ENCODE results near the gene GRIK4.

Gene GRIK4

DNA sequence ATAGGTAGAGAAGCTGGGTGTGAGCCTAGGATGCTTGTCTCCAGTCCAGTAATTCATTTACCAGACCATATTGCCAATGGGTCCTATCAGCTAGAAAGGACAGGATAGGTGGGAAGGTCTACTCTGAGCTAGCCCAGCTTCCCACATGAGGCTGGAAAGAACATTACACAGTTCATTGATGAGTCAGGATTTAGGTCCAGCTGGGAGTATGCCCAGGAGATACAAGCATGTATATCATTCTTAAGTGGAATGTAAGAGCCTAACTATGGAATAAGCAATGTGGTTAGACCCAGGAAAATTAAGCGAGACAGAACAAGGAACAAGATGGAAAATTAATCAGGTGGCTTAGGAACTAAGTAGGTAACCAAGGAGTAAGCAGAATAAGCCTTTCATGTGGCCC, 453.3 kb downstream of the GRIK4 start:
- Histone ChIP-seq H3K27ac (replicated peaks) (no peak overlapping the region), H3K27me3 (ENCODE audit: insufficient read depth, poor library complexity, severe bottlenecking) (no peaks in the 10 kb centered on the region), H3K4me3 (replicated peaks; ENCODE audit: insufficient read depth, low read length) (no peak overlapping the region)
- no peak for DNase-seq (ENCODE audit: low read depth in 1 of 2, low spot score in 1 of 2)
- TF ChIP-seq POLR2AphosphoS5 (IDR thresholded peaks at IDR 0.05; ENCODE audit: low read depth) (no peak), GABPA (IDR thresholded peaks at IDR 0.05; ENCODE audit: low read depth) (no peak), SPI1 (IDR thresholded peaks at IDR 0.05; ENCODE audit: borderline replicate concordance, low read depth) (no peak)
- TF ChIP-seq, protein P1, sequence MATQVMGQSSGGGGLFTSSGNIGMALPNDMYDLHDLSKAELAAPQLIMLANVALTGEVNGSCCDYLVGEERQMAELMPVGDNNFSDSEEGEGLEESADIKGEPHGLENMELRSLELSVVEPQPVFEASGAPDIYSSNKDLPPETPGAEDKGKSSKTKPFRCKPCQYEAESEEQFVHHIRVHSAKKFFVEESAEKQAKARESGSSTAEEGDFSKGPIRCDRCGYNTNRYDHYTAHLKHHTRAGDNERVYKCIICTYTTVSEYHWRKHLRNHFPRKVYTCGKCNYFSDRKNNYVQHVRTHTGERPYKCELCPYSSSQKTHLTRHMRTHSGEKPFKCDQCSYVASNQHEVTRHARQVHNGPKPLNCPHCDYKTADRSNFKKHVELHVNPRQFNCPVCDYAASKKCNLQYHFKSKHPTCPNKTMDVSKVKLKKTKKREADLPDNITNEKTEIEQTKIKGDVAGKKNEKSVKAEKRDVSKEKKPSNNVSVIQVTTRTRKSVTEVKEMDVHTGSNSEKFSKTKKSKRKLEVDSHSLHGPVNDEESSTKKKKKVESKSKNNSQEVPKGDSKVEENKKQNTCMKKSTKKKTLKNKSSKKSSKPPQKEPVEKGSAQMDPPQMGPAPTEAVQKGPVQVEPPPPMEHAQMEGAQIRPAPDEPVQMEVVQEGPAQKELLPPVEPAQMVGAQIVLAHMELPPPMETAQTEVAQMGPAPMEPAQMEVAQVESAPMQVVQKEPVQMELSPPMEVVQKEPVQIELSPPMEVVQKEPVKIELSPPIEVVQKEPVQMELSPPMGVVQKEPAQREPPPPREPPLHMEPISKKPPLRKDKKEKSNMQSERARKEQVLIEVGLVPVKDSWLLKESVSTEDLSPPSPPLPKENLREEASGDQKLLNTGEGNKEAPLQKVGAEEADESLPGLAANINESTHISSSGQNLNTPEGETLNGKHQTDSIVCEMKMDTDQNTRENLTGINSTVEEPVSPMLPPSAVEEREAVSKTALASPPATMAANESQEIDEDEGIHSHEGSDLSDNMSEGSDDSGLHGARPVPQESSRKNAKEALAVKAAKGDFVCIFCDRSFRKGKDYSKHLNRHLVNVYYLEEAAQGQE (IDR thresholded peaks at IDR 0.05; ENCODE audit: insufficient replicate concordance, low read depth) = no peak
- TF ChIP-seq, protein P2, sequence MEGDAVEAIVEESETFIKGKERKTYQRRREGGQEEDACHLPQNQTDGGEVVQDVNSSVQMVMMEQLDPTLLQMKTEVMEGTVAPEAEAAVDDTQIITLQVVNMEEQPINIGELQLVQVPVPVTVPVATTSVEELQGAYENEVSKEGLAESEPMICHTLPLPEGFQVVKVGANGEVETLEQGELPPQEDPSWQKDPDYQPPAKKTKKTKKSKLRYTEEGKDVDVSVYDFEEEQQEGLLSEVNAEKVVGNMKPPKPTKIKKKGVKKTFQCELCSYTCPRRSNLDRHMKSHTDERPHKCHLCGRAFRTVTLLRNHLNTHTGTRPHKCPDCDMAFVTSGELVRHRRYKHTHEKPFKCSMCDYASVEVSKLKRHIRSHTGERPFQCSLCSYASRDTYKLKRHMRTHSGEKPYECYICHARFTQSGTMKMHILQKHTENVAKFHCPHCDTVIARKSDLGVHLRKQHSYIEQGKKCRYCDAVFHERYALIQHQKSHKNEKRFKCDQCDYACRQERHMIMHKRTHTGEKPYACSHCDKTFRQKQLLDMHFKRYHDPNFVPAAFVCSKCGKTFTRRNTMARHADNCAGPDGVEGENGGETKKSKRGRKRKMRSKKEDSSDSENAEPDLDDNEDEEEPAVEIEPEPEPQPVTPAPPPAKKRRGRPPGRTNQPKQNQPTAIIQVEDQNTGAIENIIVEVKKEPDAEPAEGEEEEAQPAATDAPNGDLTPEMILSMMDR (IDR thresholded peaks at IDR 0.05; ENCODE audit: insufficient read depth, low read length) = no peak

DNA sequence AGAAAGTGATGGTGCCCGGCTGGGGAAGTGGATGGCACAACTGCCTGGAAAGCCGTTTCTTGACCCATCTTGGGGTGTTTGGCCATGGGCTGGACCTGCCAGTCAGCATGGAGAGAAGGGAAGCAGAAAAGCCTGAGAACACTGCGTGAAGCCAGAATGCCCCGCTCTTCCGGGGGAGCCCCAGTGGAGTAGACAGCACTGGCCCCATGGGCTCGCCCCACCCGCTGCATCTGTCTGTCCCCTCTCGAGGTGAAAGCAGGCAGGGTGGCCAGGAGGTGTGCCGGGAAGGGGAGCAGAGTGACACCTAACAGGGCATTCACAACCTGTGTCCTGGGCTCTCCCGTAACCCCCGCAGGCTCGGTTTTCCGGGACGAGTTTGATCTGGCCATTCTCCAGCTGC, 455.3 kb downstream of the GRIK4 start:
- TF ChIP-seq, protein P1 (IDR thresholded peaks at IDR 0.05; ENCODE audit: insufficient replicate concordance, low read depth) = no peak
- TF ChIP-seq, protein P2 (IDR thresholded peaks at IDR 0.05; ENCODE audit: insufficient read depth, low read length) = no peak
- H3K27ac ChIP-seq (replicated peaks) = no peak overlapping the region
- no peak overlapping the region for H3K4me3 ChIP-seq (replicated peaks; ENCODE audit: insufficient read depth, low read length)

DNA sequence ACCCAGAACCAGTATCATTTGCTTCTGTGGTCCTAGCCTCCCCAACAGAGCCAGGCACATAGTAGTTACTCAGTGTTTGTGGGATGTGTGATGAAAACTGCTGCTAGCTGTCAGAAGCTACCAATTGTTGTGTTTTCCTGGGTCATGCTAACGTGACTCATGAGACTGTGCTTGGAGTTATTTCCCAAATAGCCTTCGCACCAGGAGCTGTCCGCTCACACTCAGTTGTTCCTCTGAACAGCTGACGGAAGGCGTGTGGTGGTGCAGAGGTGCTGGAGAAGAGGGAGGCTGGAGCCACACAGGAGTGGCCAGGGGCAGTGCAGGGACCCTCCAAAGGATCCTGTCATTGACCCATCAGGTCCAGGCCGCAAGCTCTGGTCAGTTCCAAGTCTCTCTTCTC, 458.4 kb downstream of the GRIK4 start:
- no peak for DNase-seq (ENCODE audit: low read depth in 1 of 2, low spot score in 1 of 2)
- Histone ChIP-seq H3K27ac (replicated peaks) (no peak overlapping the region), H3K27me3 (ENCODE audit: insufficient read depth, poor library complexity, severe bottlenecking) (peaks cover 2% of the 10 kb centered on the region), H3K4me3 (replicated peaks; ENCODE audit: insufficient read depth, low read length) (no peak overlapping the region)
- TF ChIP-seq GABPA (IDR thresholded peaks at IDR 0.05; ENCODE audit: low read depth) (no peak), SPI1 (IDR thresholded peaks at IDR 0.05; ENCODE audit: borderline replicate concordance, low read depth) (no peak), POLR2AphosphoS5 (IDR thresholded peaks at IDR 0.05; ENCODE audit: low read depth) (no peak)
- TF ChIP-seq, protein P1 (IDR thresholded peaks at IDR 0.05; ENCODE audit: insufficient replicate concordance, low read depth) = no peak
- TF ChIP-seq, protein P2 (IDR thresholded peaks at IDR 0.05; ENCODE audit: insufficient read depth, low read length) = no peak

More for the DNA sequence above, 455.3 kb downstream of the GRIK4 start:
- peaks cover 2% of the 10 kb centered on the region for H3K27me3 ChIP-seq (ENCODE audit: insufficient read depth, poor library complexity, severe bottlenecking)
- DNase-seq (ENCODE audit: low read depth in 1 of 2, low spot score in 1 of 2) = no peak
